SK-N-SH (cell line): ENCODE measurements around the gene ENOPH1.

Experiments used
- EP300 ChIP-seq, 2 experiments: IDR thresholded peaks; 2 replicates each; pipeline versions ENCODE4 v1.4.0 to v1.6.1; 2012; ENCODE audit warnings: borderline replicate concordance in 1 of 2, low read depth in 1 of 2, low read length in 1 of 2
- FOXM1 ChIP-seq: IDR thresholded peaks from 2 replicates; pipeline ENCODE4 v1.4.0; 2012; ENCODE audit warnings: low read depth, mild to moderate bottlenecking
- RCOR1 ChIP-seq: fragments of 150-350 bp; IDR thresholded peaks from 2 replicates; pipeline ENCODE4 v1.6.1; 2017; ENCODE audit warnings: antibody characterized with exemption, low read length
- RXRA ChIP-seq: IDR thresholded peaks from 2 replicates; pipeline ENCODE4 v1.4.0; 2012; ENCODE audit warnings: low read depth, mild to moderate bottlenecking, borderline replicate concordance
- SMC3 ChIP-seq: IDR thresholded peaks from 2 replicates; pipeline ENCODE4 v1.6.1; 2012; ENCODE audit warnings: low read depth, low read length, improper control_type of control experiment
- TAF1 ChIP-seq: IDR thresholded peaks from 2 replicates; pipeline ENCODE4 v1.6.1; 2012; ENCODE audit warnings: low read depth, mild to moderate bottlenecking, low read length, moderate library complexity, borderline replicate concordance
- TF ChIP-seq, protein P1 (sequence below): fragments of 200-600 bp; sonication (generic); IDR thresholded peaks from 2 replicates; pipeline ENCODE4 v1.6.1; 2017; ENCODE audit warnings: antibody characterized with exemption, mild to moderate bottlenecking, moderate library complexity
- TF ChIP-seq, protein P2 (sequence below): fragments of 150-350 bp; IDR thresholded peaks from 2 replicates; pipeline ENCODE4 v1.6.1; 2017; ENCODE audit warnings: antibody characterized with exemption, low read length, low read depth, borderline replicate concordance
- TF ChIP-seq, protein P3 (sequence below): IDR thresholded peaks from 2 replicates; pipeline ENCODE4 v1.6.1; 2012; ENCODE audit warnings: mild to moderate bottlenecking, low read depth, low read length, moderate library complexity
- TF ChIP-seq, protein P4 (sequence below): IDR thresholded peaks from 2 replicates; pipeline ENCODE4 v1.4.0; 2012; ENCODE audit warnings: low read depth

DNA sequence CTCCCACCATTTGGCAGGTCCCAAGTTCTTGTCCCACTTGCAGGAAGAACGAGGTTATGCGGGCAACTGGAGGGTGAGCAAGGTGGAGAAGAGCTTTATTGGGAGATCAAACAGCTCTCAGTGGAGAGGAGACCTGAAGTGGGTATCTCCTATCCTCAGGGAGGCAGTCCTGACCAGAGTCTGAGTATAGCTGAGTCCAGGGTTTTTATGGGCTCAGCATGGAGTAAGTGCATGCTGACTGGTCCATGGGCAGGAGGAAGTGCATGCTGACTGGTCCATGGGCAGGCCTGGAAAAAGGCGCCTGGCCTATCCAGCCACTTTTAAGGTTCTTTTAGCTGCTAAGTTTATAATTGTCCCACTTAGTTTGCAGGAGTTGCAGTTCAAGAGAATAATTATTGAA lies 49.2 kb upstream of the ENOPH1 start:
- TF ChIP-seq, protein P1, sequence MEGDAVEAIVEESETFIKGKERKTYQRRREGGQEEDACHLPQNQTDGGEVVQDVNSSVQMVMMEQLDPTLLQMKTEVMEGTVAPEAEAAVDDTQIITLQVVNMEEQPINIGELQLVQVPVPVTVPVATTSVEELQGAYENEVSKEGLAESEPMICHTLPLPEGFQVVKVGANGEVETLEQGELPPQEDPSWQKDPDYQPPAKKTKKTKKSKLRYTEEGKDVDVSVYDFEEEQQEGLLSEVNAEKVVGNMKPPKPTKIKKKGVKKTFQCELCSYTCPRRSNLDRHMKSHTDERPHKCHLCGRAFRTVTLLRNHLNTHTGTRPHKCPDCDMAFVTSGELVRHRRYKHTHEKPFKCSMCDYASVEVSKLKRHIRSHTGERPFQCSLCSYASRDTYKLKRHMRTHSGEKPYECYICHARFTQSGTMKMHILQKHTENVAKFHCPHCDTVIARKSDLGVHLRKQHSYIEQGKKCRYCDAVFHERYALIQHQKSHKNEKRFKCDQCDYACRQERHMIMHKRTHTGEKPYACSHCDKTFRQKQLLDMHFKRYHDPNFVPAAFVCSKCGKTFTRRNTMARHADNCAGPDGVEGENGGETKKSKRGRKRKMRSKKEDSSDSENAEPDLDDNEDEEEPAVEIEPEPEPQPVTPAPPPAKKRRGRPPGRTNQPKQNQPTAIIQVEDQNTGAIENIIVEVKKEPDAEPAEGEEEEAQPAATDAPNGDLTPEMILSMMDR = no peak
- TF ChIP-seq SMC3 (no peak), RXRA (no peak), EP300 (IDR thresholded peaks at IDR 0.05; ENCODE audit: borderline replicate concordance in 1 of 2, low read depth in 1 of 2, low read length in 1 of 2) (no peak), FOXM1 (no peak), RCOR1 (no peak), TAF1 (no peak)
- TF ChIP-seq, protein P2, sequence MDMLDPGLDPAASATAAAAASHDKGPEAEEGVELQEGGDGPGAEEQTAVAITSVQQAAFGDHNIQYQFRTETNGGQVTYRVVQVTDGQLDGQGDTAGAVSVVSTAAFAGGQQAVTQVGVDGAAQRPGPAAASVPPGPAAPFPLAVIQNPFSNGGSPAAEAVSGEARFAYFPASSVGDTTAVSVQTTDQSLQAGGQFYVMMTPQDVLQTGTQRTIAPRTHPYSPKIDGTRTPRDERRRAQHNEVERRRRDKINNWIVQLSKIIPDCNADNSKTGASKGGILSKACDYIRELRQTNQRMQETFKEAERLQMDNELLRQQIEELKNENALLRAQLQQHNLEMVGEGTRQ = no peak
- TF ChIP-seq, protein P3, sequence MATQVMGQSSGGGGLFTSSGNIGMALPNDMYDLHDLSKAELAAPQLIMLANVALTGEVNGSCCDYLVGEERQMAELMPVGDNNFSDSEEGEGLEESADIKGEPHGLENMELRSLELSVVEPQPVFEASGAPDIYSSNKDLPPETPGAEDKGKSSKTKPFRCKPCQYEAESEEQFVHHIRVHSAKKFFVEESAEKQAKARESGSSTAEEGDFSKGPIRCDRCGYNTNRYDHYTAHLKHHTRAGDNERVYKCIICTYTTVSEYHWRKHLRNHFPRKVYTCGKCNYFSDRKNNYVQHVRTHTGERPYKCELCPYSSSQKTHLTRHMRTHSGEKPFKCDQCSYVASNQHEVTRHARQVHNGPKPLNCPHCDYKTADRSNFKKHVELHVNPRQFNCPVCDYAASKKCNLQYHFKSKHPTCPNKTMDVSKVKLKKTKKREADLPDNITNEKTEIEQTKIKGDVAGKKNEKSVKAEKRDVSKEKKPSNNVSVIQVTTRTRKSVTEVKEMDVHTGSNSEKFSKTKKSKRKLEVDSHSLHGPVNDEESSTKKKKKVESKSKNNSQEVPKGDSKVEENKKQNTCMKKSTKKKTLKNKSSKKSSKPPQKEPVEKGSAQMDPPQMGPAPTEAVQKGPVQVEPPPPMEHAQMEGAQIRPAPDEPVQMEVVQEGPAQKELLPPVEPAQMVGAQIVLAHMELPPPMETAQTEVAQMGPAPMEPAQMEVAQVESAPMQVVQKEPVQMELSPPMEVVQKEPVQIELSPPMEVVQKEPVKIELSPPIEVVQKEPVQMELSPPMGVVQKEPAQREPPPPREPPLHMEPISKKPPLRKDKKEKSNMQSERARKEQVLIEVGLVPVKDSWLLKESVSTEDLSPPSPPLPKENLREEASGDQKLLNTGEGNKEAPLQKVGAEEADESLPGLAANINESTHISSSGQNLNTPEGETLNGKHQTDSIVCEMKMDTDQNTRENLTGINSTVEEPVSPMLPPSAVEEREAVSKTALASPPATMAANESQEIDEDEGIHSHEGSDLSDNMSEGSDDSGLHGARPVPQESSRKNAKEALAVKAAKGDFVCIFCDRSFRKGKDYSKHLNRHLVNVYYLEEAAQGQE = no peak
- TF ChIP-seq, protein P4, sequence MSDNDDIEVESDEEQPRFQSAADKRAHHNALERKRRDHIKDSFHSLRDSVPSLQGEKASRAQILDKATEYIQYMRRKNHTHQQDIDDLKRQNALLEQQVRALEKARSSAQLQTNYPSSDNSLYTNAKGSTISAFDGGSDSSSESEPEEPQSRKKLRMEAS = no peak
